Stomach (tissue), 4 donors: ENCODE results near the gene RRAS.

ENCODE experiments used
- CTCF ChIP-seq, 7 experiments: fragments of 450-650 bp in 4 of 7; fragments of 200-600 bp in 3 of 7; sonication (generic) in 3 of 7; IDR thresholded peaks; one replicate each; pipeline ENCODE4 v1.5.1; 2016 to 2019; ENCODE audit warnings: antibody characterized with exemption in 7 of 7, control low read depth in 2 of 7, mild to moderate bottlenecking in 1 of 7
- POLR2A ChIP-seq, 4 donors: fragments of 450-650 bp; IDR thresholded peaks; one replicate each; pipeline ENCODE4 v1.6.1; 2016; ENCODE audit warnings: antibody characterized with exemption in 4 of 4, control low read depth in 2 of 4, mild to moderate bottlenecking in 1 of 4, moderate library complexity in 1 of 4

- TF ChIP-seq CTCF (IDR thresholded peaks at IDR 0.05) = no peak
- no peak for TF ChIP-seq POLR2A (IDR thresholded peaks at IDR 0.05)
Measured at GRCh38 chr19:49590971-49591730, 48.8 kb downstream of the RRAS start, which contains the start of gene PRR12.
